GM19328 (cell line): ENCODE results near the gene DPRX.
"Not testable (repeated sequence)": the region's sequence is repeated elsewhere in the genome, so short reads cannot be mapped to it uniquely, and the experiment has no call there.

Source experiments
- ATAC-seq: cut with Tn5 transposase; IDR thresholded peaks from one replicate; pipeline ENCODE4 v1.9.1; 2021; ENCODE audit warnings: mild to moderate bottlenecking, moderate library complexity; ENCODE audit not compliant: unreplicated experiment

DPRX gene

GRCh38 chr19:53644061-53644816 lies 12.4 kb downstream of the DPRX start:
- ATAC-seq, result no peak

DNA sequence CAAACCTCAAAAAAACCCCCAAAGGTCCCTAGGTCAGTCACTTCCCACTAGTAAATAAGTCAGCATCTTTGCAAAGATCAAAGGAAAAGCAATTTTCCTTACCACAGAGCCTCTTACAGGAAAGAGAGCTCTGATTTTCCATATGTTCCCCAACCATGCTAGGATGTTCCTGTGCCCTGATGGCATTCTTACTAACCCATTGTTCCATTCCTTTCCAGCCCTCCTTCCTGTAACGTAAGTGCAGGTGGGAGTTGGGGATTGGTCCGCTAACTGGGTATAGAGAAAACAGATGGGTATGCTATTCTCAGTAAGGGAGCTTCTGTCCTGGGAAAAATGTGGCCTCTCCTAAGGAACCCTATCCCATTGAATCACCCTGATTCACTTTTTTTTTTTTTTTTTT lies 14.3 kb downstream of the DPRX start:
- ATAC-seq, result no peak

GRCh38 chr19:53647350-53647749 lies 15.6 kb downstream of the DPRX start:
- no peak for ATAC-seq

DNA sequence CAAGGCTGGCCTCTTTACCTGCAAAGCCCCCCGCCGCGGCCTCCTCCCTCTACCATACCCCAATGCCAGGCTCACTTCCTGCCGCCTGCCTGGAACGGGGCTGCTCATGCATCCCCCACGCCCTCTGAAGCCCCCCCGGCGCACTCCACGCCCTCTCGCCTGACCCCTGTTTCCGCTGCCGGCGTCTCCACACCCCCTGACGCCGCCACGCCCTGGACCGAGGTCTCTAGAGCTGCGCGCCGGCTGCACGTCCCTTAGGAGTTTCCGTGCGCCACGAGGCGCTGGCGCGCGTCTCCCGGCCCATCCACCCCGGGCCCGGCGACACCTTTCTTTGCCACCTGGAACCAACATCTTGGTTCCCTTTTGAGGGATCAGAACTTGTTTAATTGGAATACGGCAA lies 16.0 kb downstream of the DPRX start:
- no peak for ATAC-seq

- no peak for ATAC-seq
Measured at GRCh38 chr19:53649746-53650593, 18.2 kb downstream of the DPRX start.

- no peak for ATAC-seq
Measured at GRCh38 chr19:53652476-53652875, 20.7 kb downstream of the DPRX start.

DNA sequence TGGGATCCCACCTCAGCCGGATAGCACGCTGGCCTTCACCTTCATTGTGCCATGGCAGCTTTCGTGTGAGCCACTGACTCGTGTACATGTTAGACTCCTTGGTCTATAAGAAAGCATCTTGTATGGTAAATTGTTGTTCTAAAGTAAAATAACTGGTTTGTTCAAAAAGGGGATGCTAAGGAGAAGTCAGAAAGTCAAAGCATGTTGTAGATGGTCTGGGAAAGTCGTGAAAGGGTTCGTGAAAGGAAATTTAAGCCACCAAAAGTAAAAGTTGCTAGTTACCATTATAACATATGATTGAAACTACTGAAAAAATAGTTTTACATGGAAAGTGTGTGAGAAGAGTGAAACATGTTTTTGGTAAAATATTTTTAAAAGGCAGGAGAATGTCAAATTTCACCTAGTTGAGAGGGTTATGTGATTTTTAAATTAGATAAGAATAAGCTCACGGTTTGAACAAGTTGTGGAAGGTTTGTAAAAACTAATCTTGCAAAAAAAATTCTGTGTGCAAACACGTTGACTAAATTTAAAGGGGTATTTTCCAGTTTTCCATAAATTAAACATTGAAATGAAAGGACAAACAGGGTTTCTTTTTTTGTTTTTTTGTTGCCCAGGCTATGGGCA lies 23.4 kb downstream of the DPRX start:
- no peak for ATAC-seq

- no peak for ATAC-seq
Measured at GRCh38 chr19:53657330-53657729, 25.5 kb downstream of the DPRX start.

DNA sequence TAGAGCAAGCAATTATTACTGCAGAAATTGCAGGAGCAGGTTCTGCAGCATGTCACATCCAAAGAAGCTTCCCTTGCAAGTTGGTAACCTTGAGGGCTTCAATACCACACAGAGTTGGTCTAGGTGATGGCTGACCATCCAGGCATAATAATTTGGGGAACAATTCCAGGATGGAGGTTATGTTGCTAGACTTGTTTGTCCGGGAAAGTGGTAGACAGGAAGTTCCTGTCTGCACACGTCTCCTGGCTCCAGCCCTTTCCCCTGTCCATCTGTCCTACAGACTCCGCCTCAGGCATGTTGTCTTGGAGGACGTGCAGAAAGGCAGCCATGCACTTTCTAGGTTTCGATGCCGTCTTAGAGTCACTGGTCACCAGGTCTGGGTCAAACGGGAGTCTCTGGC lies 26.0 kb downstream of the DPRX start:
- ATAC-seq, result no peak

DNA sequence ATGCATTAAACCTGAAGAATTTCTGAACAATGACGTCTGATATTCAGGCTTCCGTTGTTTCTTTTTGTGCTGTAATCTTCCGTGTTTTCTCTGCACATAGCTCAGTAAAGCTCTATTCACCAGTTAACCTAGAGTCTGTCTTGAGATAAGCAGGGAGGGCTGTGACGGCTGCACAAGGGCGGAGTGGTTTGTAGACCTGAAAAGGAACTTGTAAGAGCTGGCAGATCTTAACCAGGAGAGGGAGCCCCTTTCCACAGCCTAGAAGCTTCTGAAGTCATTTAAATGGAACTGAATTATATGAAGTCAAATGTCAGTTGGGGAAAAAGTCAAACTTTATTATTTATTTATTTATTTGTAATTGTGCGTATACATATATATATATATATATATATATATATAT lies 27.5 kb downstream of the DPRX start:
- ATAC-seq, result no peak

- ATAC-seq, result no peak
Measured at GRCh38 chr19:53660584-53660983, 28.8 kb downstream of the DPRX start.

DNA sequence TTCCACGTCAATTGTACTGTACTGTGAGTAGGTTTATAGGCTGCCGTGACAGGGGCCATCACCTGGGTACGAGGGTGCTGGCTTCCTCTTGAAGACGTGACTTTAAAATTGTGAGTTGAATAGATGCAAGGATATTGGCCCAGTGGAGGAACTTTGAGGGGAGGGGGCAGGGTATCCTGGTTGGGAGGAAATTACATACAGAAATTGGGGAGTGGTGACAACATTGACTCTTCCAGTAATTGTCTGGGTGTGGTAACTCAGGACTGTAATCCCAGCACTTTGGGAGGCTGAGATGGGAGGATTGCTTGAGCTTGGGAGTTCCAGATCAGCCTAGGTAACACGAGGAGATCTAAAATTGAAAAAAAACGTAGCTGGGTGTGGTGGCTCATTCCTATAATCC lies 30.4 kb downstream of the DPRX start:
- no peak for ATAC-seq

GRCh38 chr19:53664152-53664551 lies 32.4 kb downstream of the DPRX start:
- ATAC-seq, result no peak

GRCh38 chr19:53664760-53665159 lies 33.0 kb downstream of the DPRX start:
- ATAC-seq, result no peak

DNA sequence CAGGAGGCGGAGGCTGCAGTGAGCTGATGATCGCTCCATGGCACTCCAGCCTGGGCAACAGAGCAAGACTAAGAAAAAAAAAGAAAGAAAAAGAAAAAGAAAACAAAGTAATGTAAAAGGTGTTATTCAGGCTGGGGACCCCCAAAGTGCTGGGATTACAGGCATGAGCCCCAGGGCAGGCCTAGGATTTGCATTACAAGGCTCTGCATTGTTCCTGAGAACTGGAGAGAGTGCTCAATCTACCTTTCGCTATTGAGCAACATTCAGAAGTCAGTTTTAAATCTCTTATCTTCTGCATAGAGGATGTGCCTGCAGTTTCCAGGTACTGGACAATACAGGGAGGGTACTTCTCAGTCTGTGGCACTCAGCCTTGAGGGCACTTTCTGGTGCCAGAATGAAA lies 34.5 kb downstream of the DPRX start:
- ATAC-seq, result not testable (repeated sequence)

DNA sequence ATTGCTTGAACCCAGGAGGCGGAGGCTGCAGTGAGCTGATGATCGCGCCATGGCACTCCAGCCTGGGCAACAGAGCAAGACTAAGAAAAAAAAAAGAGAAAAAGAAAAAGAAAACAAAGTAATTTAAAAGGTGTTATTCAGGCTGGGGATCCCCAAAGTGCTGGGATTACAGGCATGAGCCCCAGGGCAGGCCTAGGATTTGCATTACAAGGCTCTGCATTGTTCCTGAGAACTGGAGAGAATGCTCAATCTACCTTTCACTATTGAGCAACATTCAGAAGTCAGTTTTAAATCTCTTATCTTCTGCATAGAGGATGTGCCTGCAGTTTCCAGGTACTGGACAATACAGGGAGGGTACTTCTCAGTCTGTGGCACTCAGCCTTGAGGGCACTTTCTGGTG lies 37.0 kb downstream of the DPRX start:
- ATAC-seq, result not testable (repeated sequence)

- ATAC-seq, result no peak
Measured at GRCh38 chr19:53670345-53670744, 38.5 kb downstream of the DPRX start.

DNA sequence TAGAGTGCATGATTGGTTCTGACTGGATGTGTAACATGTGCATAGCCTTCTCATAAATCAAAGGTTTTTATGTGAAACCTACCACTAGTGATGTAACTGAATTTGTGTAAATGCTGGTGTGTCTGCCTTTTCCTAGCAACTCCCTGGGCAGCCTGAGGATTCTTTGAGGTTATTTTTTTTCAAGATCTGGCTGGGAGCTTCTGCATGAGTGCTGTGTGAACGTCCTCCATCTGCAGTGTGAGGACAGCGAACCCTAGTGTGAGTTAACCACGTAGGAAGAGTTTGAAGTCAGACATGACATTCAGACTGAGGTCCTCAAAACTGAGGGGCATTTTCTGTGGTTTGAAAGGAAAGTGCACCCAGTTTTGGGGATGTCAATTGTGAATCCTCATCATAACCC lies 39.9 kb downstream of the DPRX start:
- no peak for ATAC-seq
